Stimulated activated CD4-positive, alpha-beta T cell treated with anti-CD3 and anti-CD28 coated beads, Interleukin-4, amount 100 ng/mL, for 4 hours (primary cell): ENCODE results near the gene TIGD1.
A peak's percentile ranks its signal among the peaks of the same experiment; 100 is the strongest.

ENCODE experiments used
- DNase-seq, 2 experiments: peaks; one replicate each; pipeline ENCODE4 v3.0.0-alpha.2; 2020

TIGD1 gene

GRCh38 chr2:232521959-232522622 is 28.3 kb downstream of the TIGD1 start:
- peak; percentile 49 to 76 for DNase-seq

DNA sequence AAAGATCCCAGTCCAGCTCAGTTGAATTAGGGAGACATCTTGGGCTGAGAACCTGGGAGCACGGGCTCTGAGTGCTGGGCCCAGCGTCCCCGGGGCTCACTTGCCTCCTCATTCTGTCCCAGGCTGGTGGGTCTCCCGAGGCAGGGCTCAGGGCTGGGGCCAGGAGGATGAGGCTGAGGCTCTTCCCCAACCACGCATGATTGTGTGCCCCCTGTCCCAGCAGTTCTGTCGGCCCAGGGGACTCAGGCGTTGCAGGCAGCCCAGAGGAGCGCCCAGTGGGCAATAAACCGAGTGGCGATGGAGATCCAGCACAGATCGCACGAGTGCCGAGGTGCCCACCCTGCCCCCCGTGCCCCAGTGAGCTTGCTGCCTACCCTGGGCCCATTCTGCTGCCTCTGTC is 29.3 kb downstream of the TIGD1 start:
- no peak for DNase-seq

- DNase-seq: no peak
These were observed 29.9 kb downstream of the TIGD1 start for GRCh38 chr2:232520489-232520888.

DNA sequence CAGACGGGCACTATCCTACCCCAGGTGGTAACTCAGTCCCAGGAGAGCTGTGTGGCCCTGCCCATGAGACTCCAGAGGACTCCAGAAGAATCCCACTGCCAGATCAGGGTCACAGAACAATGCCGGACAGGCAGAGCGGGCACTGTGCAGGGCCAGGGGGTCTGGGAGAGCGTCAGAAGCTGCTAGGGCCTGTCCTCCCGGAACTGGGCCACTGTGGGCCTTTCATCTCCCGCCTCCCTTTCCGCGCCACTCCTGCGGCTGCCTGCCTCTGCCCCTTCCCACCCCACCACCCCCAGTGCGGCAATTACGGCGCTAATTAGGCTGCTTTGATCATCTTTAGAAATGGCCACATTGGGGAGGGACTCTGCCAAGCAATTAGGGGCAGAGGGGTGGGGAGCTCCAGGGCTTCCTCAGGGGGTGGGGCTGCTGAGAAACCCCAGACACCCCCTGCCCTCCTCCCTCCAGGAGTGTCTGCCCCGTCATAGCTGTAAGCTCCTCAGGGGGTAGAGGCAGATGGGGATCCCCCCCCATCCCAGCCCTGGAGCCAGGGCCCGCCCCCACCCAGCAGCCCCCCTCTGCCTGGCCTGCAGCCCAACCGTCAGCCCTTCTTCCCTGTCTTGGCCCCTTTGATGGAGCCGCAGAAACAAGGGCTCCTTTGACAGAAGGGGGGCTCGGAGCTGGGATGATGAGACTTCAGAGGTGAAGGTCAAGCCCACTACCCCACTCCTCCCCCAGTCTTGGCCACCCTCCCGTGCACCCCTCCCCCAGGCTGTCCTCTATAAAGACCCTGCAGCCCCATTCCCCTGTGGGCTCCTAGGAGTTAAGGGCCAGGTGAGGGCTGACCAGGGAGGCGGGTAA is 30.5 kb downstream of the TIGD1 start, which contains the start of gene PRSS56:
Gene PRSS56, plus strand, starts transcription at position 808 of the 858 bp plus-strand sequence. CDS start 211 bp downstream, outside the sequence.
- DNase-seq: no peak

DNA sequence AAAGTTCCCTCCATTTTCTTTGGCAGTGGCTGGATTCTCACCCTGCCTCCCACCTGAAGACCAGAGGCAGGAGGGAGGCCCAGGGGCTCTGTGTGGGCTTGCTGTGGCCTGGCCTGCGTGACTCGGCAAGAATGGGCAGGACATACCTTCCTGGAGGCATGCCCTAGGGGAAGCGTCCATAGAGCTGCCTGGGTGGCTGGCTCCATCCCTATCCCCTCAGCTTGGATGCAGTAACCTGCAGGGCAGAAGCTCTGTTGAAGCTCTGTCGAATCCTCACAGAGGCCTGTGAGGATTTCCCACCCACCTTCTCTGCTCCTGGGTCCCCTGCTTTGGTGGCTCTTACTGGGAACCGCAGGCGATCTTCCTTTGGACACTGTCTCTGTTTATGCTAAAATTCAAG is 31.5 kb downstream of the TIGD1 start:
- DNase-seq: no peak

GRCh38 chr2:232516551-232516950 is 33.8 kb downstream of the TIGD1 start:
- DNase-seq: no peak

GRCh38 chr2:232515639-232516038 is 34.7 kb downstream of the TIGD1 start:
- DNase-seq: no peak

DNA sequence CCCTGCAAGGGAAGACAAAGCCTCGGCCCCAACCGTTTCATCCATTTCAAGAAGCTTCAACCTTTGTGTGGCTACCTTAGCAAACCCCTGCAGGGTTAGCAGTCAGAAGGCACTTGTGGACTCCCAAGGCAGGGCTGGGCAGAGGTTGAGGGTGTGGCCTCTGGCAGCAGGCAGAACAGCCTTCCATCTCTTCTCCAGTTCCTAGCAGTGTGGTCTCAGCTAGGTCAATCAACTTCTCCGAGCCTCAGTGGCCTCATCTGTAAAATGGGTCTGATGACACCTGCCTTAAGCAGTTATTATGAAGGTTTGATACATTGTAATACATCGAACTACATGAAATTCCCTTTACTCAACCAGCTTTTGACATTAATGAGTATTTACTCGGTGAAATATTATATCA is 37.0 kb downstream of the TIGD1 start:
- no peak for DNase-seq

GRCh38 chr2:232512602-232513001 is 37.8 kb downstream of the TIGD1 start:
- no peak for DNase-seq

DNA sequence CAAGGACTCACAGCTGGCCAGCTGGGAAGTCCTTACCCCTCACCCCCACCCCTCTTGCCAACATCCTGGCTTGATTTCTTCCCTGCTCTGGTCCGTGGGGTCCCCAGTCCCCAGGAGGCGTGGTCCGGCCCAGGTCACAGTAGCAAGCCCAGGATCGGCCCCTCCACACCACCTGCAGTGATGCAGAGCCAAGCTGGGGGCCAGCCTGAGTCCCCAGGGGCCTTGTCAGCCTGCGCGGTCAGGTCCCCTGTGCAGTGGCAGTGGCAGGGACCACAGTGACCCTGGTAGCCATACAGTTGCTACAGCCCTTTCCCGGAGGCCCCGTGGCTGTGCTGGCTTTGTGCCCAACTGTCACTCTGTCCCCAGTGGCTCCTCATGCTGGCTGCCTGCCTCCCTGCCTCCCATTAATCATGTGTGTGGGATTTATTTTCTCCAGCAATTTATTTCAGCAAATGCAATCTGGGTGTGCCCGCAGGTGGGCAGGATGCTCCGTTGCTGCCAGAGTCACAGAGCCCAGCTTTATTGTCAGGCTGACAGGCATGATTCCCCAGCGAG is 38.9 kb downstream of the TIGD1 start:
- DNase-seq: no peak

- no peak for DNase-seq
These were observed 42.1 kb downstream of the TIGD1 start for GRCh38 chr2:232508251-232508650.

- DNase-seq: no peak
These were observed 43.6 kb downstream of the TIGD1 start for GRCh38 chr2:232506709-232507108.

DNA sequence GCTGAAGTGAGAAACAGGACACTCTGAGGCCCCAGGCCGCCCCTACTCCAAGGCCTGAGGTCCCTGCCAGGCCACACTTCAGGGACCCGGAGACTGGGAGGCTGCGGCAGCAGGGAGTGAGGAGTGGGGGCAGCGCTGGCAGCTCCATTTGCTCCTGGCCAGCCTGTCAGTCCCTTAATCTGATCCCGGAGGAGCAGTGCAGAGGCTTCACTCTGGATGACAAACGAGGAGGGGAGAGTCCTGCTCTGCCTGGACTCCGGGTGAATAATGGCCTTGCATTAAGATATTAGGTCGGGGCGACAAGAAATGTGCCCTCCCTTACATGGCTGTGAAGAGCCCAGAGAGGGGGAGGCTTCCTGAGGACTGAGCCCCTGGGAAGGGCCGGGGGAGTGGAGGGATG is 44.5 kb downstream of the TIGD1 start:
- DNase-seq: no peak

- DNase-seq: no peak
These were observed 45.9 kb downstream of the TIGD1 start for GRCh38 chr2:232504438-232504837.

- no peak for DNase-seq
These were observed 46.5 kb downstream of the TIGD1 start for GRCh38 chr2:232503809-232504323.

- peak; percentile 43 to 56 for DNase-seq
These were observed 47.2 kb downstream of the TIGD1 start for GRCh38 chr2:232502911-232503808.

DNA sequence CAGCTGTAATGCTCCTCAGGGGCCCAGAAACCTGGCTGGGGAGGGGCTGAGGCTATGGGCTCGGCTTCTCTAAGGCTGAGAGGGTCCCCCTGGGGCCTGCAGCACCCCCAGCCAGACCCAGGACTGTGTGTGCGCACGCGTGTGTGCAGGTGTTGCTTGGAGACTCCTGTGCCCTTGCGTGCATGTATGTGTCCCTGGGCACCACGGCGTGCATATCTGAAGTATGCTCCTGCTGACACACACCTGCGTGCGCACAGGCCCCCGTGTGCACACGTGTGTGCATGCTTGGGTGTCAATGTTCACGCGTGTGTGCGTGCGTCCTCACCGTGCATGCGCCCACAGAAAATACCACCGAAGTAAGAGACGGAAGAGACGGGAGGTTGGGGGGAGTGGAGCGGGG is 47.8 kb downstream of the TIGD1 start:
- DNase-seq: peak in 1 of 2 experiments; percentile 39

DNA sequence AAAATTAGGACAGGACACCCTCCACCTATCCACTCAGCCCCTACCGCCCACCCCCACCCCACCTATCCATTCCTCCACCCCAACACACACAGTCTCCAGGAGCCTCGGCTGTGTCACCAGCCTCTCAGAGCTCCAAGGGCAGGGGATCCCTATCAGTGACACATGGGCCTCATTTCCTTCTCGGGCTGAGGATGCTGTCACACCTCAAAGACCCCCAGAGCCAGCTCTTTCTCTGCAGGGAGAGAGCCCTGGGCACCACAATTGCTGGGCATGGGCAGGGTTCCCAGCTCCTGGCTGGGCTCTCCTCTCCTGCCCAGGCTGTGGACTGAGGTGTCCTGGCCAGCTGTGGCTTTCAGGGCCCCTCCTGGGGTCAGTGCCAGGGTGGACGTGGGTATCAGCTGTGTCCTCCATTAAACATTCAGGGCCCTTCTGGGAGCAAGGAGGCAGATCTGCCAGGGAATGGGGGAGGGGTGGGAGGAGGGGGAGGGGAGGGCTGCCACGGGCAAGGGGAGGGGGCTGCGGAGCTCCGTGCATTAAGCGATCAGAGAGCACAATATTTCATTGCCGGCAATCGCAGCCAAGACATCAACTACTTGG is 48.5 kb downstream of the TIGD1 start:
- no peak for DNase-seq

DNA sequence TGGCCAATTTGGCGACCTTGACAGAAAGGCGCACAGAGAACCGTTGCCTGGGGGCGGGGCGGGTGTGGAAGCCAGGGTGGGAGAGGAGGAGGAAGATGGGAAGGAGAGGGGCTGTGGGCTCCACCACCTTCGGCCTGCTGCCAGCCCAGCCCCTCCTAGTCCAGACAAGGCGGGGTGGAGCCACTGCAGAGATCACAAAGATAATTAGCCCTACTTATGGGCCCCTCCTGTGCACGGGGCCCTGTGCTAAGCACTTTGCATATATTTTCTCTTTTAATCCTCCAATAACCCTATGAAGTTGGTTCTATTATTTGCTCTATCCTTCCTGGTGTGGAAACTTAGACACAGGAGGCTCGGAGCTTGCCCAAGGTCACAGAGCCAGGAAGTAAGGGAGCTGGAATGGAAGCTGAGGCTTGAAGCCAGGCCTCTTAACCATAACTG is 49.0 kb downstream of the TIGD1 start:
- no peak for DNase-seq

DNA sequence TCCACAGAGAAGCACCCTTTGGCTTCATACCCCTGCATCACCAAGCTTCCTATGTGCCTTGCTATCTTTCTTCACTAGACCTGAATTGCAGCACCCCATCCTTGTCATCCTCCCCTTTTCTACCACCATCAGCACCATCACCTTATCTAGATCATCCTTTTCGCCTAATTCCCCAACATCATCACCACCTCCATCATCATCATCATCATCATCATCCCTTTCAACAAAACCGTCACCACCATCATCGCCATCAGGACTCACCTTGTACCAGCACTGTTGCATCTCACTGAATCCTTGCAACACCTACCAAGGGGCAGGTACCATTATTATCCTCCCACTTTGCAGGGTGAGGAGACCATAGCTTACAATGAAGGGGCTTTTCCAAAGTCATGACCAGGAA is 51.9 kb downstream of the TIGD1 start:
- DNase-seq: no peak
